ENCODE data around the gene CAPN7. TPM values are rescaled to one million over a fixed set of nuclear protein-coding genes. Genes with fewer than 3 reads are reported as not detected.
"Not testable (repeated sequence)": the region's sequence is repeated elsewhere in the genome, so short reads cannot be mapped to it uniquely, and the experiment has no call there.

Gene CAPN7
- total RNA-seq, 1 donor, result 47.3 TPM

GRCh38 chr3:15165061-15165460 is 41.0 kb upstream of the CAPN7 start:
- no peak overlapping the region for H3K4me3 ChIP-seq (ENCODE audit: low read depth, low read length)
- DNase-seq (ENCODE audit: low read depth), result no peak
- TF ChIP-seq, protein P1, sequence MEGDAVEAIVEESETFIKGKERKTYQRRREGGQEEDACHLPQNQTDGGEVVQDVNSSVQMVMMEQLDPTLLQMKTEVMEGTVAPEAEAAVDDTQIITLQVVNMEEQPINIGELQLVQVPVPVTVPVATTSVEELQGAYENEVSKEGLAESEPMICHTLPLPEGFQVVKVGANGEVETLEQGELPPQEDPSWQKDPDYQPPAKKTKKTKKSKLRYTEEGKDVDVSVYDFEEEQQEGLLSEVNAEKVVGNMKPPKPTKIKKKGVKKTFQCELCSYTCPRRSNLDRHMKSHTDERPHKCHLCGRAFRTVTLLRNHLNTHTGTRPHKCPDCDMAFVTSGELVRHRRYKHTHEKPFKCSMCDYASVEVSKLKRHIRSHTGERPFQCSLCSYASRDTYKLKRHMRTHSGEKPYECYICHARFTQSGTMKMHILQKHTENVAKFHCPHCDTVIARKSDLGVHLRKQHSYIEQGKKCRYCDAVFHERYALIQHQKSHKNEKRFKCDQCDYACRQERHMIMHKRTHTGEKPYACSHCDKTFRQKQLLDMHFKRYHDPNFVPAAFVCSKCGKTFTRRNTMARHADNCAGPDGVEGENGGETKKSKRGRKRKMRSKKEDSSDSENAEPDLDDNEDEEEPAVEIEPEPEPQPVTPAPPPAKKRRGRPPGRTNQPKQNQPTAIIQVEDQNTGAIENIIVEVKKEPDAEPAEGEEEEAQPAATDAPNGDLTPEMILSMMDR (IDR thresholded peaks at IDR 0.05; ENCODE audit: insufficient read depth, low read length), result no peak

- not testable (repeated sequence) for H3K4me3 ChIP-seq (ENCODE audit: low read depth, low read length); DNase-seq (ENCODE audit: low read depth)
These were observed 39.7 kb upstream of the CAPN7 start for GRCh38 chr3:15166391-15166790.

GRCh38 chr3:15171096-15171495 is 35.0 kb upstream of the CAPN7 start:
- no peak overlapping the region for H3K4me3 ChIP-seq (ENCODE audit: low read depth, low read length)
- TF ChIP-seq, protein P1 (IDR thresholded peaks at IDR 0.05; ENCODE audit: insufficient read depth, low read length), result no peak
- peak; percentile 3 for DNase-seq (ENCODE audit: low read depth)

- TF ChIP-seq, protein P1 (IDR thresholded peaks at IDR 0.05; ENCODE audit: insufficient read depth, low read length), result no peak
- no peak for DNase-seq (ENCODE audit: low read depth)
- no peak overlapping the region for H3K4me3 ChIP-seq (ENCODE audit: low read depth, low read length)
These were observed 33.2 kb upstream of the CAPN7 start for GRCh38 chr3:15172806-15173205.

- TF ChIP-seq, protein P1 (IDR thresholded peaks at IDR 0.05; ENCODE audit: insufficient read depth, low read length), result no peak
- no peak overlapping the region for H3K4me3 ChIP-seq (ENCODE audit: low read depth, low read length)
- no peak for DNase-seq (ENCODE audit: low read depth)
These were observed 31.1 kb upstream of the CAPN7 start for GRCh38 chr3:15174953-15175352.

GRCh38 chr3:15175605-15176004 is 30.4 kb upstream of the CAPN7 start:
- no peak overlapping the region for H3K4me3 ChIP-seq (ENCODE audit: low read depth, low read length)
- TF ChIP-seq, protein P1 (IDR thresholded peaks at IDR 0.05; ENCODE audit: insufficient read depth, low read length), result no peak
- DNase-seq (ENCODE audit: low read depth), result no peak

DNA sequence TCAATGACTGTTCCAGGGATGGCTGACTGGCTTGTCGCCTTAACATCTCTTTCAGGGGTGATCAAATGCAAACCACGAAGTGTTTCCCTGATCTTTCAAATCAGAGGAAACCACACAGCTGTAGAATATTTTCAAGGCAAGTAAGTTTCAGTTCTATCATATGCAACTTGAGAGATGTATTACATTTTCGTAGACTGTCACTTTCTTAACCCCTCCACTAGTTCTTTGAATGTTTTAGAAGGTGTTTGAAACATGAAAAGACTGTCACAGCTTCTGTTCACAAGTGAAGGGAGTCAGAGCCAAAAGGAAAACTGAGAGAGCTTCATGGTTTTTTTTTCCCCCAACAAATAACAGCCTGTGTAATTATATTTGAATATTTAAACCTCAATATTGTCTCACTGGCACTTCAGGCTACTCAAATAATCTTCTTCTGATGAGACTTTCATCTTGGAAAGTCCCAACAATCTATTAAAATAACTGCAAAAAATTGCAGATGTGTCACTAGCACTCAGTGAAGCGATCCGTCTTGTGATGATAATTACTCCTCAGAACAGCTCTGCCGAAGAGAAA is 25.9 kb upstream of the CAPN7 start:
- no peak for DNase-seq (ENCODE audit: low read depth)
- TF ChIP-seq, protein P1 (IDR thresholded peaks at IDR 0.05; ENCODE audit: insufficient read depth, low read length), result no peak
- no peak overlapping the region for H3K4me3 ChIP-seq (ENCODE audit: low read depth, low read length)
